Activated T-cell treated with anti-CD3 and anti-CD28 coated beads for 48 hours (primary cell): ENCODE data around the gene ZACN.

Experiments used
- DNase-seq: peaks from one replicate; pipeline ENCODE4 v3.0.0-alpha.2; 2020; ENCODE audit warnings: low read depth

Gene ZACN

GRCh38 chr17:76131692-76132573, 53.0 kb downstream of the ZACN start:
- no peak for DNase-seq
